ENCODE data around the gene SLC17A2. TPM values are rescaled to one million over a fixed set of nuclear protein-coding genes. Genes with fewer than 3 reads are reported as not detected.

Gene SLC17A2
- total RNA-seq, 5 donors from 2014 or later (not counting 1 experiment from before 2014, with no cell fraction given), result not detected

GRCh38 chr6:25927756-25928216 is 2.7 kb downstream of the SLC17A2 start:
- ChIA-PET CTCF (interaction anchor here (0.6 to 1.6 kb wide), 2 partner anchors 139 to 348 kb away, joined by 3 read pairs; no protein-coding TSS in a partner anchor), POLR2A (interaction anchor here in 1 of 2 donors (0.6 kb wide), 1 partner anchor 30 kb away, joined by 3 read pairs; no protein-coding TSS in a partner anchor)
- Mint-ChIP-seq H3K27ac (no peak overlapping the region), H3K4me1 (no peaks in the 10 kb centered on the region), H3K9me3 (no peaks in the 10 kb centered on the region), H3K36me3 (no peaks in the 10 kb centered on the region), H3K27me3 (peaks cover 3% of the 10 kb centered on the region in 2 donors), H3K4me3 (no peak overlapping the region)
- Histone ChIP-seq H3K9me3 (no peaks in the 10 kb centered on the region), H3K27me3 (replicated peaks in 1 of 2; ENCODE audit: control insufficient read depth in 2 of 2, extremely low read depth in 1 of 2, insufficient read depth in 2 of 2, low read length in 1 of 2) (no peaks in the 10 kb centered on the region), H3K4me3 (ENCODE audit: control insufficient read depth in 1 of 2, extremely low read depth in 1 of 2, low read length in 1 of 2) (no peak overlapping the region), H3K4me1 (ENCODE audit: control insufficient read depth in 1 of 2, extremely low read depth in 1 of 2, insufficient read depth in 2 of 2, low read length in 2 of 2) (no peaks in the 10 kb centered on the region), H3K27ac (ENCODE audit: low read length) (no peak overlapping the region), H3K36me3 (ENCODE audit: control insufficient read depth in 2 of 2, extremely low read depth in 1 of 2, insufficient read depth in 1 of 2, low read length in 1 of 2) (no peaks in the 10 kb centered on the region)
- no peak for DNase-seq
- no peak for ATAC-seq (replicated peaks in 1 of 4)
- WGBS (ENCODE audit: insufficient coverage), result 63% methylated on average over 1 of the region's 2 CpGs

- Histone ChIP-seq H3K4me3 (ENCODE audit: control insufficient read depth in 1 of 2, extremely low read depth in 1 of 2, low read length in 1 of 2) (no peak overlapping the region), H3K36me3 (ENCODE audit: control insufficient read depth in 2 of 2, extremely low read depth in 1 of 2, insufficient read depth in 1 of 2, low read length in 1 of 2) (no peaks in the 10 kb centered on the region), H3K9me3 (no peaks in the 10 kb centered on the region), H3K4me1 (ENCODE audit: control insufficient read depth in 1 of 2, extremely low read depth in 1 of 2, insufficient read depth in 2 of 2, low read length in 2 of 2) (no peaks in the 10 kb centered on the region), H3K27me3 (replicated peaks in 1 of 2; ENCODE audit: control insufficient read depth in 2 of 2, extremely low read depth in 1 of 2, insufficient read depth in 2 of 2, low read length in 1 of 2) (no peaks in the 10 kb centered on the region), H3K27ac (ENCODE audit: low read length) (no peak overlapping the region)
- Mint-ChIP-seq H3K27ac (no peak overlapping the region), H3K27me3 (peaks cover 3% of the 10 kb centered on the region in 2 donors), H3K4me1 (no peaks in the 10 kb centered on the region), H3K36me3 (no peaks in the 10 kb centered on the region), H3K4me3 (no peak overlapping the region), H3K9me3 (no peaks in the 10 kb centered on the region)
- WGBS (ENCODE audit: insufficient coverage), result no CpG with 5 or more reads among the region's 2 CpGs
- no peak for ATAC-seq (replicated peaks in 1 of 4)
- CTCF ChIA-PET, result interaction anchor here in 1 of 2 donors (1.6 kb wide), 1 partner anchor 139 kb away, joined by 3 read pairs; no protein-coding TSS in a partner anchor
- POLR2A ChIA-PET, result no interaction called here
- DNase-seq, result no peak
These were observed 3.3 kb downstream of the SLC17A2 start for GRCh38 chr6:25927178-25927577.

GRCh38 chr6:25925876-25926275 is 4.6 kb downstream of the SLC17A2 start:
- Mint-ChIP-seq H3K4me3 (no peak overlapping the region), H3K27me3 (peaks cover 0 to 3% of the 10 kb centered on the region in 2 donors), H3K9me3 (no peaks in the 10 kb centered on the region), H3K36me3 (no peaks in the 10 kb centered on the region), H3K4me1 (no peaks in the 10 kb centered on the region), H3K27ac (no peak overlapping the region)
- no peaks in the 10 kb centered on the region for H3K27me3 ChIP-seq (replicated peaks in 1 of 2; ENCODE audit: control insufficient read depth in 2 of 2, extremely low read depth in 1 of 2, insufficient read depth in 2 of 2, low read length in 1 of 2)
- no peaks in the 10 kb centered on the region for H3K4me1 ChIP-seq (ENCODE audit: control insufficient read depth in 1 of 2, extremely low read depth in 1 of 2, insufficient read depth in 2 of 2, low read length in 2 of 2)
- ChIA-PET POLR2A (interaction anchor here in 1 of 2 donors (0.6 kb wide), 1 partner anchor 31 kb away, joined by 3 read pairs; no protein-coding TSS in a partner anchor), CTCF (no interaction called here)
- WGBS (ENCODE audit: insufficient coverage), result no CpG with 5 or more reads among the region's 1 CpG
- ATAC-seq (replicated peaks in 1 of 4), result no peak
- H3K27ac ChIP-seq (ENCODE audit: low read length), result no peak overlapping the region
- H3K4me3 ChIP-seq (ENCODE audit: control insufficient read depth in 1 of 2, extremely low read depth in 1 of 2, low read length in 1 of 2), result no peak overlapping the region
- no peaks in the 10 kb centered on the region for H3K9me3 ChIP-seq
- no peaks in the 10 kb centered on the region for H3K36me3 ChIP-seq (ENCODE audit: control insufficient read depth in 2 of 2, extremely low read depth in 1 of 2, insufficient read depth in 1 of 2, low read length in 1 of 2)
- no peak for DNase-seq

- POLR2A ChIA-PET, result no interaction called here
These were observed 8.2 kb downstream of the SLC17A2 start for GRCh38 chr6:25922301-25922700.

GRCh38 chr6:25921525-25922203 is 8.8 kb downstream of the SLC17A2 start:
- Histone ChIP-seq H3K4me1 (ENCODE audit: control insufficient read depth in 1 of 2, extremely low read depth in 1 of 2, insufficient read depth in 2 of 2, low read length in 2 of 2) (no peaks in the 10 kb centered on the region), H3K36me3 (ENCODE audit: control insufficient read depth in 2 of 2, extremely low read depth in 1 of 2, insufficient read depth in 1 of 2, low read length in 1 of 2) (no peaks in the 10 kb centered on the region), H3K27me3 (replicated peaks in 1 of 2; ENCODE audit: control insufficient read depth in 2 of 2, extremely low read depth in 1 of 2, insufficient read depth in 2 of 2, low read length in 1 of 2) (no peaks in the 10 kb centered on the region), H3K4me3 (ENCODE audit: control insufficient read depth in 1 of 2, extremely low read depth in 1 of 2, low read length in 1 of 2) (no peak overlapping the region), H3K9me3 (no peaks in the 10 kb centered on the region), H3K27ac (ENCODE audit: low read length) (no peak overlapping the region)
- Mint-ChIP-seq H3K4me3 (no peak overlapping the region), H3K4me1 (no peaks in the 10 kb centered on the region), H3K27ac (no peak overlapping the region), H3K36me3 (no peaks in the 10 kb centered on the region), H3K9me3 (no peaks in the 10 kb centered on the region), H3K27me3 (peaks cover 1 to 3% of the 10 kb centered on the region in 2 donors)
- DNase-seq, result no peak
- ATAC-seq (replicated peaks in 1 of 4), result no peak
- ChIA-PET POLR2A (interaction anchor here in 1 of 2 donors (0.5 kb wide), 1 partner anchor 264 kb away, joined by 6 read pairs; no protein-coding TSS in a partner anchor), CTCF (no interaction called here)

More at GRCh38 chr6:25922301-25922700, 8.2 kb downstream of the SLC17A2 start:
- CTCF ChIA-PET, result no interaction called here
- Mint-ChIP-seq H3K9me3 (no peaks in the 10 kb centered on the region), H3K4me1 (no peaks in the 10 kb centered on the region), H3K27ac (no peak overlapping the region), H3K4me3 (no peak overlapping the region), H3K27me3 (peaks cover 0 to 3% of the 10 kb centered on the region in 2 donors), H3K36me3 (no peaks in the 10 kb centered on the region)
- DNase-seq, result no peak
- no peaks in the 10 kb centered on the region for H3K4me1 ChIP-seq (ENCODE audit: control insufficient read depth in 1 of 2, extremely low read depth in 1 of 2, insufficient read depth in 2 of 2, low read length in 2 of 2)
- no peak overlapping the region for H3K27ac ChIP-seq (ENCODE audit: low read length)
- no peaks in the 10 kb centered on the region for H3K27me3 ChIP-seq (replicated peaks in 1 of 2; ENCODE audit: control insufficient read depth in 2 of 2, extremely low read depth in 1 of 2, insufficient read depth in 2 of 2, low read length in 1 of 2)
- no peak overlapping the region for H3K4me3 ChIP-seq (ENCODE audit: control insufficient read depth in 1 of 2, extremely low read depth in 1 of 2, low read length in 1 of 2)
- no peaks in the 10 kb centered on the region for H3K36me3 ChIP-seq (ENCODE audit: control insufficient read depth in 2 of 2, extremely low read depth in 1 of 2, insufficient read depth in 1 of 2, low read length in 1 of 2)
- ATAC-seq (replicated peaks in 1 of 4), result no peak
- WGBS (ENCODE audit: insufficient coverage), result 100% methylated on average over 1 of the region's 2 CpGs
- no peaks in the 10 kb centered on the region for H3K9me3 ChIP-seq

GRCh38 chr6:25919657-25920056 is 10.8 kb downstream of the SLC17A2 start:
- no peaks in the 10 kb centered on the region for H3K36me3 Mint-ChIP-seq
- WGBS (ENCODE audit: insufficient coverage), result 58% methylated on average over 2 of the region's 5 CpGs
- Histone ChIP-seq H3K9me3 (no peaks in the 10 kb centered on the region), H3K4me3 (ENCODE audit: control insufficient read depth in 1 of 2, extremely low read depth in 1 of 2, low read length in 1 of 2) (no peak overlapping the region), H3K27me3 (replicated peaks in 1 of 2; ENCODE audit: control insufficient read depth in 2 of 2, extremely low read depth in 1 of 2, insufficient read depth in 2 of 2, low read length in 1 of 2) (no peaks in the 10 kb centered on the region), H3K36me3 (ENCODE audit: control insufficient read depth in 2 of 2, extremely low read depth in 1 of 2, insufficient read depth in 1 of 2, low read length in 1 of 2) (no peaks in the 10 kb centered on the region), H3K4me1 (ENCODE audit: control insufficient read depth in 1 of 2, extremely low read depth in 1 of 2, insufficient read depth in 2 of 2, low read length in 2 of 2) (no peaks in the 10 kb centered on the region), H3K27ac (ENCODE audit: low read length) (no peak overlapping the region)
- H3K9me3 Mint-ChIP-seq, result no peaks in the 10 kb centered on the region
- H3K4me1 Mint-ChIP-seq, result no peaks in the 10 kb centered on the region
- no peak overlapping the region for H3K4me3 Mint-ChIP-seq
- no peak for DNase-seq
- ATAC-seq (replicated peaks in 1 of 4), result no peak
- H3K27me3 Mint-ChIP-seq, result peaks cover 3 to 6% of the 10 kb centered on the region in 2 donors
- no peak overlapping the region for H3K27ac Mint-ChIP-seq
- CTCF ChIA-PET, result interaction anchor here (0.6 to 1.0 kb wide), 2 partner anchors 51 to 281 kb away, joined by 4 to 10 read pairs; no protein-coding TSS in a partner anchor
- POLR2A ChIA-PET, result interaction anchor here in 1 of 2 donors (0.5 kb wide), 1 partner anchor 98 kb away, joined by 5 read pairs; a partner anchor contains a TSS
